ENCODE results near the gene PGM2L1.
"Not testable (repeated sequence)": the region's sequence is repeated elsewhere in the genome, so short reads cannot be mapped to it uniquely, and the experiment has no call there.

Gene PGM2L1

DNA sequence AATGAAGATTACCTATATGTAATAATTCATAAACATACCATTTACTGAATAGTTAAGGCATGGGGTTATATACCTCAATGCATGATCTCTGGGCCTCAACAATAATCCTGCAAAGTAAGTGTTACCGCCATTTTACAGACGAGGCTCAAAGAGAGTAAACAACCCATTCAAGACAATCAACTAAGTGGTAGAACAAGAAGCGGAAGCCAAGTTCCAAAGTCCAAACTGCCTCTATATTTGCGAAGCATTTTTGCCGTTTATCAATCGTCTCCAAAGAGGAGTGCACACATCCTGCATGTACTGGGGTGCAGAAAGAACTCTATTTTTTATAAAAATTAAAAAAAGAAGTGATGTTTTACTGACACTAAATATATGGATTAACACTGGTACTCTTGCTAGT, 59.3 kb downstream of the PGM2L1 start:
- TF ChIP-seq ZNF274 (IDR thresholded peaks at IDR 0.05; ENCODE audit: low read depth, low read length): no peak
- no peak overlapping the region for H3K4me3 ChIP-seq (ENCODE audit: low read length)

DNA sequence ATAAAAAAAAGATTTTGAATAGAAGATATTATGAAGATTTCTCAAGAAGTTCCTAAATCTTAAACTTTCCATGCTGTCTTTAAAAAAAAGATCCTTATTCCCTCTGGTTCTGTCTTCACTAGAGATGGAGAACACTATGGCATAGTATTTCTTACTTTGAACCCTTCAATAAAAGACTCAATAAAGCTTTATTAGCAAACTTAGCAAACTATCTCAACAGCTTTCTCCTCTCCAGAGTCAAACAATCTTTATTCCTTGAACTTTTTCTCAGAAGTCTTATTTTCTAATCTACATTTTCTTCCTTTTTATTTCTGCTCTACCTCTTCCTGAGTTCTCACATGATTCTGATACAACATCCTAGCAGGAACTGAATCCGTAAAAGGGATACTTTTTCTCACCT, 65.0 kb downstream of the PGM2L1 start:
- H3K4me3 ChIP-seq (ENCODE audit: low read length): no peak overlapping the region
- no peak for TF ChIP-seq ZNF274 (IDR thresholded peaks at IDR 0.05; ENCODE audit: low read depth, low read length)

DNA sequence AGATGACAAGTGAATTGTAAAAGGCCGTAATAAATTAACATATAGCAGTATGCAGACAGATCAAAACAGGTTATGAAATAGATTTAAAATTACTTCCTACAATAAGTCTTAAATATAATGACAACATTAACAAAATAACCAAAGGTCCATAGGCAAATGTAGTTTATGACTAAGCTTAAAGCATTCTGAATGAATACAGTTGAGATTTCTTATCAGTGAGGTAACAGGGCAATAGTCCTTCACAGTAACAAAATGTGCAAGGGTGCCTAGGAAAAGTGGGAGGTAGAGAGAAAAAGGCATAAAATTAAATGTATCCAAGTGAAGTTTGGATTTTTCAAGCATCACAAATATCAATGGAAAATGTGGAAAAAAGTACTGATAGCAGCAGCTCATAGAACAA, 65.9 kb downstream of the PGM2L1 start:
- H3K4me3 ChIP-seq (ENCODE audit: low read length): no peak overlapping the region
- no peak for TF ChIP-seq ZNF274 (IDR thresholded peaks at IDR 0.05; ENCODE audit: low read depth, low read length)

DNA sequence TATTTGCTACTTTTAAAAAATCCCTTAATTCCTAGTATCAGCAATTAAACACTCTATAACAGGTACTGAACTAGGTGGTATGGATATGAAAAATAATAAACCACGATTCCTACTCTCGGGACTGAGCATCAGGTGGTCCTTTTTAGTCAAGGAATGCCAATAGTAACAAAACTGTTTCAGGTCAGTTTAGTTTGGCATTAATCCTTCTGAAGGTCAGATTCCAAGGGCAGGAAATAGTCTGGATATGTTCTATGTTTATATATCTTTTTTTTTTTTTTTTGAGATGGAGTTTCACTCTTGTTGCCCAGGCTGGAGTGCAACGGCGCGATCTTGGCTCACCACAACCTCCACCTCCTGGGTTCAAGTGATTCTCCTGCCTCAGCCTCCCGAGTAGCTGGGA, 67.2 kb downstream of the PGM2L1 start:
- not testable (repeated sequence) for H3K4me3 ChIP-seq (ENCODE audit: low read length)

DNA sequence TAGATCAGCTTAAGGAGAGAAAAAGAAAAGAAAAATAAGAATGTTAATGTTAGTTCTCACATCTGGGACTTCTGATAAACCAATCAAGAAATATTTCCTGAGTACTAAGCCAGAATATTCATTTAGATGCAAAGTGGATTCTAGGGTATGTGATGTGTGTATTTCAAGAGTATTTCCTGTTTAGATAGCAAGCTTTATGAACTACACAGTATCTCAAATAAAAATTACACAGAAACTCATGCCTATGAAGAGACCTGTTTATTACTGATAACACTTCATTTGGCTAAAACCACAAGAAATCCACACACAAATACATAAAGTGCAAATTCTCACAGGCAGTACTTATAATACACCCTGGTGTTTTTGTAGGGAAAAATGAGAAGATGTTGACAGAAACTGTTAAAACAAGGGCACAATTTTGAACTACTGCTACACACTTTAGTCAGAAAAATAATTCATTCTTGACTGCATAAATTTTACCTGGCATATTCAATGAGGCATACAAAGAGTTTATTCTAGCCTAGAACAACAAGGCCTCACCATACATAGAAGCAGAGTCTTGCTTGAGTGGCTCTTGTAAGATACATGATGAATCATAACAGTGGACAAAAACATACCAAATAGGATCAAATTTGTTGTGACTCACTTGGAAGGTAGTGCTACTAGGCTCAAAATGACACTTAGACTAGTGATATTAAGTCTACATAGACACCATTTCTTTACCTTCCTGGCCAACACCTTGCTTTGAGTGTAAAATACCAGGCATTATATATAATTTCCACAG, 68.0 kb downstream of the PGM2L1 start:
- no peak for TF ChIP-seq ZNF274 (IDR thresholded peaks at IDR 0.05; ENCODE audit: low read depth, low read length)
- no peak overlapping the region for H3K4me3 ChIP-seq (ENCODE audit: low read length)

DNA sequence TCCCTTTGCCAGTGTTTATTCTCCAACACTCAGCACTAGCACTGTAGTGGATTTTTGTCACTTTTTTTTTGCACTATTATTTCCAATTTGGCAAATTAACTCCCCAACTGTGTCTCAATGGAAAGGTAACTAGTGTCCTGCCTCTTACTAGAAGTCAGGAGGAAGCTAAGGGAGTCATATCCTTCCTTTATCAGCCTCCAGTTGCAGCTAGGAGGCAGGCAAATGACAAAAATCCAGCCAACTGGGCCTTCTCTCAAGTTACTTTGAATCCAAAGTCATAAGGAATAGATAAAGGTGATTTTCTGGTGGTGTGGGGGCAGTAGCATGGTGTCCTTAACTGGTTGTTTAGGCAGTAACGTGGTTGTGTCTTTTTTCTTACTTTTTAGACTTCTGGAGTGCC, 71.2 kb downstream of the PGM2L1 start:
- H3K4me3 ChIP-seq (ENCODE audit: low read length): no peak overlapping the region

DNA sequence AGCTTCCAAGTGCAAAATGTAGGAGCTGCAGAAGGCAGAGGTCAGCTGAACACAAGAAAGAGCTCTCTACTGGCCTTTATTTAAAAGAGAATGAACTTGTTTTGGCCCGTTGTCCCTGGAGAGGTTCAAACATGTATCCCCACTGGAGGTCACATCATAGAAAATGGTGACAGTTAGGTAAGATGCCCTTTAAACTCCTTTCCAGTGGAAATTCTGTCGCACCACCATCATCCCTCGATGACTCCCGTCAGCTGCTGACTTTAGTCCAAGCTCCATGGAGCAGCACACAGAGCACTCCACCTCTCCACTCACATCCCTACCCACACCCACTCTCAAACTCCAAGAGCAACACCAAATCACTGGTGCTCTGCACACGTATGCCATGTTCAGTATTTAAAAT, 71.6 kb downstream of the PGM2L1 start:
- H3K4me3 ChIP-seq (ENCODE audit: low read length): no peak overlapping the region
- TF ChIP-seq ZNF274 (IDR thresholded peaks at IDR 0.05; ENCODE audit: low read depth, low read length): no peak

More for the DNA sequence above, 71.2 kb downstream of the PGM2L1 start:
- TF ChIP-seq ZNF274 (IDR thresholded peaks at IDR 0.05; ENCODE audit: low read depth, low read length): no peak

DNA sequence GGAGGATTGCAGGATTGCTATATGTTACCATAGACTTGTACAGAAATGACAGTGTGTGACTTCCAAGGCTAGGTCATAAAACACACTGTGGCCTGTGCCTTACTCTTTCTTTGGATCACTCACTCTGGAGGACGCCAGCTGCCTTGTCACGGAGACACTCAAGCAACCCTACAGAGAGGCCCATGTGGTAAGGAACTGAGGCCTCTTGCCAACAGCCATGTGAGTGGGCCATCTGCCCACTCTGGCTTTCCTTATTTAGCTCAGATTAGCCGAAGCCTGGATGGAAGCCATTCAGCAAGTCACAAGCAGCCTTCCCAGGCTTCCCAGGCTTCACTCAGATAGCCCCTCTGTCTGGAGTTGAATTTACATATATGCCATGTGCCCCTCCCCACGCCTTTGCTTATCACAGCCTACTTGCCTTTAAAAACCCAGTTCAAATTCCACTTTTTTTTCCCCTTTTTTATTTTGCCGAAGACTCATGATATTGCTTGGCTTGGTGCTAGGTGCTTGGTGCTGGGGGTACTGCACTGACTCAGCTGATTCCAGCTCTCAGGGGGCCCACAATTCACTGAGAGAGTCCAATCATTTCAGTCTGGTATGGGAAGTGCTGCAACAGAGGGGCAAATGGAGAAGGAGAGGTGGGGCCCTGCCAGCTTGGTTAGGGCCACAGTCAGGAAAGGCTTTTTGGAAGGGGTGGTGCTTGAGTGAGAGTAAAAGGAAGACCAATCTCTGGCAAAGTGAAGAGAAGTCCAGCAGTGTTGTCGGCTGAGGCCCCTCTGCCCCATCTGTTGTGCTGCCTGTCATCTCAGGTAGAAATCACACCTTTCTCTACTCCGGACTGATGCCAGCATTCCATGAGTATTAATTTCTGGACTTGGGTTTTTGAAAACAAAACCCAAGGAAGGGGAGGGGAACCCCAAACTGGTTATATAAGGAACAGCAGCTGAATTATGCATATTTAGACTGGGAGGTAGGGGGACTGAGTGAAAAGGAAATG, 72.3 kb downstream of the PGM2L1 start:
- no peak for TF ChIP-seq ZNF274 (IDR thresholded peaks at IDR 0.05; ENCODE audit: low read depth, low read length)
- H3K4me3 ChIP-seq (ENCODE audit: low read length): no peak overlapping the region

DNA sequence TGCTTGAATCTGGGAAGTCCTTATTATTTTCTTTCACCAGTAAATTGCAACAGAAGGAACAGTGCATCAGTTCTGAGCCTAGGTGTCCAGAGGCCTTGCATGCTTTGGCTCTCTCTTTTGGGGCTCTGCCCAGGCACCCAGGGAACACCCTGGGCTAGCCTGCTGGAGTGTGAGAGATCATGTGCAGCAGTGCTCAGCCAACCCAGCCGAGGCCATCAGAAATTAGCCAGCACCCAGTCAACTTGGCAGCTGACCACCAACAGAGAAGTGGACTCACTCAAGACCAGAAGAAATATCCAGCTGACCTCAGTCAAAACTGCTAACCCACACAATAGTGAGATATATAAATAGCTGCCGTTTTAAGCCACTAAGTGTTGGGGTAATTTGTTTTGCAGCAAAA, 75.6 kb downstream of the PGM2L1 start:
- TF ChIP-seq ZNF274 (IDR thresholded peaks at IDR 0.05; ENCODE audit: low read depth, low read length): no peak
- H3K4me3 ChIP-seq (ENCODE audit: low read length): no peak overlapping the region

DNA sequence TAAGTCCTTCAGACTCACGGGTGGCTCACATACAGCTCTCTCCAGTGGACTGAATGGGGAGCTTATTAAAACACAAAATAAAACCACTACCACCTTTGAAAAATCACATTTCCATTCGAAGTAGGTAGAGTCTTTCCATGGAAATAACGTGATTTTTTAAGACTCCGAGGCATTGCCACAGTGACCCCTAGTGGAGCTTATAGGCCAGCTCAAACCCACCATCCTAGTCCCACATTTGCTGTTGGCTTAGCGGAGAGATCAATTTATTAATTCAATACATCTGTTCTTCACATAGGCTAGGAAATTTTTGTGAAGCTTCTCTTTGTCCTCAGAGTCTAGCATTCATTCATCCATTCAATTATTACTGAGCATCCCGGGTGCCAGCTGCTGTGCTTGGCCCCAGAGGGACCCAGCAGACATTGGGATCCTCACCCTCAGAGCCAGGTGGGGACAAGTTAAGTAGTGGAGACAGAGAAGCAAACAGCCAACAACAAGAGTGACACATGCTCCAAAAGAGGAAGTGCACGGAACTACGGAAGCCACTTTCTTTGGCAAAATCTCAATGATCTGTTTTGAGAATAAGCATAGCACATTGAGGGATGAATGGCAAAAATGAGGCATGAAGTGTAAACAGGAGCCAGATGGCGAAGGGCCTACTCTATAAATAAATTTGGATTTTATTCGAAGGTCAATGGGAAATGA, 76.6 kb downstream of the PGM2L1 start:
- H3K4me3 ChIP-seq (ENCODE audit: low read length): no peak overlapping the region
- TF ChIP-seq ZNF274 (IDR thresholded peaks at IDR 0.05; ENCODE audit: low read depth, low read length): no peak

DNA sequence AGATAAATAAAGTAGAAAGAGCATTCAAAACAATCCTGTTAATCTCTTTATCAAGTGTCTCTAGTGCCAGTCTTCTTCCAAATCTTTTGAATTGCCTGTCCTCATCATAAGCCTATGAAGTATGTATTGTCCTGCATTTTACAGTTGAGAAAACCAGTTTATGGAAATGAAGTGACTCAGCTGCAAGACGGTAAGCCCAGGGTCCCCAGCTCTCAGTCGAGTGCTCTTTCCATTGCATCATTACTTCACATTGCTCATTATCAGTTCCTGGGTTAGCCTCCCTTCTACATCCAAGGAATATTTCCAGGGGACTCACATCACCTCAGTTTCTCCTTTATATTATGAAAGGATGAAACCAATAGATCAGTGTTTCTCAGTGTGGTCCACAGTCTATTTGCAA, 77.7 kb downstream of the PGM2L1 start:
- no peak for TF ChIP-seq ZNF274 (IDR thresholded peaks at IDR 0.05; ENCODE audit: low read depth, low read length)
- H3K4me3 ChIP-seq (ENCODE audit: low read length): no peak overlapping the region

DNA sequence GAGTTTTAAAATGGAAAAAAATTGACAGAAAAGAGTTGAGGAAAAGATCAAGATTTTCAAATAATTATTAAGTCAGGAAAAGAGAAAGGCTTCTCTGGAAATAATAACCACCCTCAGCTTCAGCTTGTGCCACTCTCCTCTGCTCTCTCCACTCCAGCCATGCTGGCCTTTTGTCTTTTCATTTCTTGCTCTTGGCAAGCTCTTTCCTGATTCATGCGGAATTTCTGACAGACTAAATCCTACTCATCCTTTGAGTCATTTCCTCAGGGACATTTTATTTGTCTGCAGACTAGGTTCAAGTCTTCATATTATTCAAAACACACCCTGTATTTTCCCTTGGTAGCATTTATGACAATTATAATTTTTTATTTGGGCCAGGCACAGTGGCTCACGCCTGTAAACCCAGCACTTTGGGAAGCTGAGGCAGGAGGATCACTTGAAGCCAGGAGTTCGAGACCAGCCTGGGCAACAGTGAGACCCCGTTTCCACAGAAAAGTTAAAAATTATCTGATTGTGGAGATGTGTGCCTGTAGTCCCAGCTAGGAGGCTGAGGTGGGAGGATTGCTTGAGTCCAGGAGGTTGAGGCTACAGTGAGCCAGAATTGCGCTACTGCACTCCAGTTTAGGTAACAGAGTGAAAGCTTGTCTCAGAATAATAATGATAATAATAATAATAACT, 79.0 kb downstream of the PGM2L1 start:
- H3K4me3 ChIP-seq (ENCODE audit: low read length): no peak overlapping the region

DNA sequence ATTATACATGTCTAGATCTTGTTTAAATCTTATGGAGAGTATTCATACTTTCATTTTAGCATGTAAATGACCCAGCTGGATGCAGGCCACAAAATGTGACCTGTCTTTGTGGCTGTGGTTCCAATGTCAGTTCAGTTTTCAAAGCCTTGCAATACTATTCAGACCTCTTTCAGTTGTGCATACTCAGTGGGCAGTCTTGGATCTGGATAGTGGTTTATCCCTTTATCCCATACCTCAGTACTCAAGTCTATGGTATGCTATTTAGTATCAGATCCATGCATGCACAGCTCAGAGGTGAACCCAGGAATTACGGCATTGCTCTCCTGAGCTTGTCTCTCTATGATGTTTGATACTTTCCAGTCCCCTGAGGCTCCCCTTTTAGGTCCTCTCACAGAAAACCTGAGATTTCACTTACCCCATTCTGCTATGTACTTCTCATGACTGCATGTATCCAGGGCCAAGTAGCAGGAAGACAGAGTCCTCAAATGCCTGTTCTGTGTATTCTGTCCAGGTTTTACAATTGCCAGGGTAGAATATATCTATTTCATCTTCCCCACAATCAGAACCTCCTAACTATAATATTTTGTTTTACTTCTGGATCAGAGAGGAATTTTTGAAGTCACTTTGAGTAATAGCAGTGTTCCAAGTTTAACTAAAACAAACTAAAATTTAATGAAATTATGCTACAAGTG, 79.8 kb downstream of the PGM2L1 start:
- no peak overlapping the region for H3K4me3 ChIP-seq (ENCODE audit: low read length)
- no peak for TF ChIP-seq ZNF274 (IDR thresholded peaks at IDR 0.05; ENCODE audit: low read depth, low read length)

More for the DNA sequence above, 79.0 kb downstream of the PGM2L1 start:
- TF ChIP-seq ZNF274 (IDR thresholded peaks at IDR 0.05; ENCODE audit: low read depth, low read length): no peak
